LNCAP (cell line): ENCODE data around the gene FRMD1.

ENCODE experiments used
- CTCF ChIP-seq: fragments of 450-650 bp; IDR thresholded peaks from 2 replicates; pipeline ENCODE4 v1.5.1; 2017; ENCODE audit warnings: mild to moderate bottlenecking

The FRMD1 gene

GRCh38 chr6:168078943-168079405 is at the start of gene FRMD1:
TSS of gene FRMD1 (minus strand) at chr6:168079212. CDS start at chr6:168079094, 118 bp downstream.
- TF ChIP-seq CTCF: no peak

GRCh38 chr6:168128006-168128630 is 49.1 kb upstream of the FRMD1 start:
- no peak for TF ChIP-seq CTCF

DNA sequence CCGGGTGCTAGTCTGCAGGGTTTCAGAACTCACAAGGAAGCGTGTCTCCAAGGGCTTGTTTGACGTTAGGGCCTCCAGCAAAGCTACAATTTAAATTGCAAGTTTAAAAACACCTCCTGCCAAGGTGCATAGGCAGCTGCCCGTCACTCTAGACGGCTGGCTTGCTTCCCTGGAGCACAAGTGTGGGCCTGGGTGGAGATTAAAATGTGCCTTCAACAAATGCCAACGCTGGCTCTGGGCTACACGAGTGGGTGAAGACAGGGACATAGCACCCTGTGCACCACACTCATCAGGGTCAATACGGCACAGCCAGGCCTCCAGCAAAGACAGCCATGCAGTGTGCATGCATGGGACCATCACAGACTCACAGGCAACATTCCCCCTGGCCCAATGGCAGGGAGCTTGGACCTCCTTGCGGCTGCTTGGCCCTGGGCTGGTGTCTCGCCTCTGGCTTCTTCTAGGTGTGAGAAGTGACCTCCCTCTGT is 48.4 kb upstream of the FRMD1 start:
- no peak for TF ChIP-seq CTCF

GRCh38 chr6:168126566-168127383 is 47.8 kb upstream of the FRMD1 start:
- no peak for TF ChIP-seq CTCF

GRCh38 chr6:168125429-168126001 is 46.5 kb upstream of the FRMD1 start:
- TF ChIP-seq CTCF: no peak

DNA sequence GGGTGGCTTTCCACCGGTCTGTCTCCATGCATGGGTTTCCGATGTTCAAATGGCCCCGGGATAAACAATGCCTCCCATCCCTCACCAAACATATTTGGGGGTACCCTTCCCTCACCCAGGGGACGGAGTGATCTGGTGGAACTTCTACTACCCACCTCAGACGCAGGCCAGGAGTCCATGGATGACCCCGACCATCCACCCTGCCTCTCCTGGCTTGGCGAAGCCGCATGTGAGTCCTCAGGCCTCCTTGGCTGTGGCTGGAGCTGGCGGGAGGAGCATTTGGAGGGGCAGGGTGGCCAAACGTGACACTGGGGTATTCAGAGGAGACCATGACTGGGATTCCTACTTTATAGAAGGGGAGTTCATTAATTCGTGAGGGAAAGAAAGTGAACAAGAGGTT is 45.9 kb upstream of the FRMD1 start:
- TF ChIP-seq CTCF: no peak

GRCh38 chr6:168124158-168124557 is 45.1 kb upstream of the FRMD1 start:
- no peak for TF ChIP-seq CTCF
